SU-DHL-6 (cell line): ENCODE data around the gene SLC9A9.

Experiments used
- CTCF ChIP-seq: fragments of 200-600 bp; sonication (generic); IDR thresholded peaks from one replicate; pipeline ENCODE4 v1.5.1; 2017; ENCODE audit warnings: antibody characterized with exemption, mild to moderate bottlenecking, low read length, moderate library complexity; ENCODE audit not compliant: insufficient read depth, poor library complexity, severe bottlenecking
- EZH2phosphoT487 ChIP-seq: fragments of 200-600 bp; sonication (generic), shearing (Covaris generic); conservative IDR thresholded peaks from 2 replicates; pipeline ENCODE4 v1.6.1; 2018; ENCODE audit warnings: mild to moderate bottlenecking, antibody characterized with exemption, low read length, moderate library complexity, mixed read lengths

- TF ChIP-seq CTCF (no peak), EZH2phosphoT487 (no peak)
Observed at GRCh38 chr3:143479727-143480126, 368.5 kb downstream of the SLC9A9 start.
